ENCODE measurements around the gene FAM114A1.

- TF ChIP-seq, protein P1, sequence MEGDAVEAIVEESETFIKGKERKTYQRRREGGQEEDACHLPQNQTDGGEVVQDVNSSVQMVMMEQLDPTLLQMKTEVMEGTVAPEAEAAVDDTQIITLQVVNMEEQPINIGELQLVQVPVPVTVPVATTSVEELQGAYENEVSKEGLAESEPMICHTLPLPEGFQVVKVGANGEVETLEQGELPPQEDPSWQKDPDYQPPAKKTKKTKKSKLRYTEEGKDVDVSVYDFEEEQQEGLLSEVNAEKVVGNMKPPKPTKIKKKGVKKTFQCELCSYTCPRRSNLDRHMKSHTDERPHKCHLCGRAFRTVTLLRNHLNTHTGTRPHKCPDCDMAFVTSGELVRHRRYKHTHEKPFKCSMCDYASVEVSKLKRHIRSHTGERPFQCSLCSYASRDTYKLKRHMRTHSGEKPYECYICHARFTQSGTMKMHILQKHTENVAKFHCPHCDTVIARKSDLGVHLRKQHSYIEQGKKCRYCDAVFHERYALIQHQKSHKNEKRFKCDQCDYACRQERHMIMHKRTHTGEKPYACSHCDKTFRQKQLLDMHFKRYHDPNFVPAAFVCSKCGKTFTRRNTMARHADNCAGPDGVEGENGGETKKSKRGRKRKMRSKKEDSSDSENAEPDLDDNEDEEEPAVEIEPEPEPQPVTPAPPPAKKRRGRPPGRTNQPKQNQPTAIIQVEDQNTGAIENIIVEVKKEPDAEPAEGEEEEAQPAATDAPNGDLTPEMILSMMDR (IDR thresholded peaks at IDR 0.05; ENCODE audit: low read depth, low read length, missing input control) = no peak
- TF ChIP-seq RAD21 (IDR thresholded peaks at IDR 0.05) (no peak), TAF1 (conservative IDR thresholded peaks at IDR 0.05) (no peak), ATF3 (IDR thresholded peaks at IDR 0.05) (no peak), HNF4G (IDR thresholded peaks at IDR 0.05) (no peak)
Measured at GRCh38 chr4:38928568-38928967, 61.0 kb downstream of the FAM114A1 start.

All from liver (tissue), 3 donors.